Suprapubic skin (tissue), 4 donors: Measurements from ENCODE around the gene FBXO22.
"Not testable (repeated sequence)": the region's sequence is repeated elsewhere in the genome, so short reads cannot be mapped to it uniquely, and the experiment has no call there.

ENCODE experiments used
- EP300 ChIP-seq: sonication (generic); formaldehyde crosslinking; IDR thresholded peaks from one replicate; pipeline ENCODE4 v1.6.1; 2017; ENCODE audit warnings: antibody characterized with exemption
- POLR2AphosphoS5 ChIP-seq, 3 donors: sonication (generic); formaldehyde crosslinking; IDR thresholded peaks; one replicate each; pipeline ENCODE4 v1.6.1; 2017; ENCODE audit warnings: antibody characterized with exemption in 3 of 3
- TF ChIP-seq, protein P1 (sequence below), 2 donors: fragments of 200-600 bp in 1 of 2; fragments of 450-650 bp in 1 of 2; sonication (generic) in 1 of 2; IDR thresholded peaks; one replicate each; pipeline ENCODE4 v1.5.1; 2016 to 2019; ENCODE audit warnings: antibody characterized with exemption in 2 of 2, mild to moderate bottlenecking in 1 of 2, moderate library complexity in 1 of 2

DNA sequence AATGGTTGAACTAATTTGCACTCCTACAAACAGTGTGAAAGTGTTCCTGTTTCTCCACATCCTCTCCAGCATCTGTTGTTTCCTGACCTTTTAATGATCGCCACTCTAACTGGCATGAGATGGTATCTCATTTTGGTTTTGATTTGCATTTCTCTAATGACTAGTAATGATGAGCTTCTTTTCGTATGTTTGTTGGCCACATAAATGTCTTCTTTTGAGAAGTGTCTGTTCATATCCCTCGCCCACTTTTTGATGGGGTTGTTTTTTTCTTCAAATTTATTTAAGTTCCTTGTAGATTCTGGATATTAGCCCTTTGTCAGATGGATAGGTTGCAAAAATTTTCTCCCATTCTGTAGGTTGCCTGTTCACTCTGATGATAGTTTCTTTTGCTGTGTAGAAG, 6.7 kb downstream of the FBXO22 start:
- TF ChIP-seq, protein P1, sequence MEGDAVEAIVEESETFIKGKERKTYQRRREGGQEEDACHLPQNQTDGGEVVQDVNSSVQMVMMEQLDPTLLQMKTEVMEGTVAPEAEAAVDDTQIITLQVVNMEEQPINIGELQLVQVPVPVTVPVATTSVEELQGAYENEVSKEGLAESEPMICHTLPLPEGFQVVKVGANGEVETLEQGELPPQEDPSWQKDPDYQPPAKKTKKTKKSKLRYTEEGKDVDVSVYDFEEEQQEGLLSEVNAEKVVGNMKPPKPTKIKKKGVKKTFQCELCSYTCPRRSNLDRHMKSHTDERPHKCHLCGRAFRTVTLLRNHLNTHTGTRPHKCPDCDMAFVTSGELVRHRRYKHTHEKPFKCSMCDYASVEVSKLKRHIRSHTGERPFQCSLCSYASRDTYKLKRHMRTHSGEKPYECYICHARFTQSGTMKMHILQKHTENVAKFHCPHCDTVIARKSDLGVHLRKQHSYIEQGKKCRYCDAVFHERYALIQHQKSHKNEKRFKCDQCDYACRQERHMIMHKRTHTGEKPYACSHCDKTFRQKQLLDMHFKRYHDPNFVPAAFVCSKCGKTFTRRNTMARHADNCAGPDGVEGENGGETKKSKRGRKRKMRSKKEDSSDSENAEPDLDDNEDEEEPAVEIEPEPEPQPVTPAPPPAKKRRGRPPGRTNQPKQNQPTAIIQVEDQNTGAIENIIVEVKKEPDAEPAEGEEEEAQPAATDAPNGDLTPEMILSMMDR (IDR thresholded peaks at IDR 0.05), result not testable (repeated sequence)
- TF ChIP-seq POLR2AphosphoS5 (IDR thresholded peaks at IDR 0.05); EP300: not testable (repeated sequence)
